HEK293T (cell line): ENCODE measurements around the gene AAR2.

Experiments
- CTCF ChIA-PET: fragments of 350-600 bp; formaldehyde crosslinking; extraction: SDS; loops from one replicate; lab custom pipeline; 2021; ENCODE audit warnings: antibody characterized with exemption, inconsistent platforms; lab: Yijun Ruan, JAX
- POLR2A ChIA-PET: fragments of 350-600 bp; formaldehyde crosslinking; extraction: SDS; loops from one replicate; lab custom pipeline; 2020; ENCODE audit warnings: antibody characterized with exemption, inconsistent platforms; lab: Yijun Ruan, JAX
- DNase-seq: peaks from one replicate; pipeline ENCODE4 v3.0.0; 2012; ENCODE audit warnings: mixed read lengths; ENCODE audit errors: extremely low spot score
- ARNT ChIP-seq: fragments of 450-650 bp; IDR thresholded peaks from 2 replicates; pipeline ENCODE4 v1.6.1; 2017; ENCODE audit warnings: mild to moderate bottlenecking
- BHLHE40 ChIP-seq: fragments of 450-650 bp; IDR thresholded peaks from 2 replicates; pipeline ENCODE4 v1.6.1; 2016; ENCODE audit warnings: mild to moderate bottlenecking, moderate library complexity, borderline replicate concordance
- CTBP1 ChIP-seq: fragments of 450-650 bp; IDR thresholded peaks from 2 replicates; pipeline ENCODE4 v1.6.1; 2016; ENCODE audit warnings: borderline replicate concordance
- ELF4 ChIP-seq: fragments of 450-650 bp; IDR thresholded peaks from 2 replicates; pipeline ENCODE4 v1.6.1; 2017; ENCODE audit warnings: antibody characterized with exemption
- FOXA1 ChIP-seq: fragments of 450-650 bp; IDR thresholded peaks from 2 replicates; pipeline ENCODE4 v1.6.1; 2016; ENCODE audit warnings: mild to moderate bottlenecking
- FOXK2 ChIP-seq: fragments of 450-650 bp; IDR thresholded peaks from 2 replicates; pipeline ENCODE4 v1.6.1; 2016; ENCODE audit warnings: mild to moderate bottlenecking
- FOXM1 ChIP-seq: fragments of 450-650 bp; IDR thresholded peaks from 2 replicates; pipeline ENCODE4 v1.6.1; 2017; ENCODE audit warnings: mild to moderate bottlenecking, borderline replicate concordance
- HDGF ChIP-seq: fragments of 450-650 bp; IDR thresholded peaks from 2 replicates; pipeline ENCODE4 v1.6.1; 2017; ENCODE audit warnings: antibody characterized with exemption, borderline replicate concordance
- L3MBTL2 ChIP-seq: fragments of 450-650 bp; conservative IDR thresholded peaks from 2 replicates; pipeline ENCODE4 v1.6.1; 2016; ENCODE audit warnings: mild to moderate bottlenecking
- LEF1 ChIP-seq: fragments of 450-650 bp; IDR thresholded peaks from 2 replicates; pipeline ENCODE4 v1.6.1; 2017; ENCODE audit warnings: mild to moderate bottlenecking, borderline replicate concordance
- NFRKB ChIP-seq: fragments of 450-650 bp; IDR thresholded peaks from 2 replicates; pipeline ENCODE4 v1.6.1; 2016; ENCODE audit warnings: mild to moderate bottlenecking, moderate library complexity
- PKNOX1 ChIP-seq: fragments of 450-650 bp; IDR thresholded peaks from 2 replicates; pipeline ENCODE4 v1.6.1; 2016
- SP1 ChIP-seq: fragments of 450-650 bp; IDR thresholded peaks from 2 replicates; pipeline ENCODE4 v1.6.1; 2017
- SUZ12 ChIP-seq: fragments of 450-650 bp; IDR thresholded peaks from 2 replicates; pipeline ENCODE4 v1.6.1; 2016; ENCODE audit warnings: mild to moderate bottlenecking
- TARDBP ChIP-seq: fragments of 450-650 bp; IDR thresholded peaks from 2 replicates; pipeline ENCODE4 v1.6.1; 2016
- ZNF384 ChIP-seq: fragments of 450-650 bp; IDR thresholded peaks from 2 replicates; pipeline ENCODE4 v1.6.1; 2016

The AAR2 gene

GRCh38 chr20:36298795-36299339, 62.6 kb downstream of the AAR2 start:
- TF ChIP-seq HDGF (no peak), ELF4 (no peak)
- POLR2A ChIA-PET: no interaction called here
- CTCF ChIA-PET: no interaction called here
- no peak for DNase-seq

- DNase-seq: no peak
- ChIA-PET CTCF (no interaction called here), POLR2A (no interaction called here)
- TF ChIP-seq ELF4 (no peak), ZNF384 (no peak), TARDBP (no peak)
Measured at GRCh38 chr20:36299459-36299858, 63.2 kb downstream of the AAR2 start.

- no peak for TF ChIP-seq TARDBP
- TF ChIP-seq FOXM1: no peak
- no peak for TF ChIP-seq ELF4
- no peak for TF ChIP-seq ZNF384
- no peak for TF ChIP-seq SP1
- TF ChIP-seq FOXA1: no peak
- no peak for TF ChIP-seq HDGF
- no peak for TF ChIP-seq NFRKB
- TF ChIP-seq L3MBTL2: no peak
- TF ChIP-seq SUZ12: no peak
- TF ChIP-seq FOXK2: no peak
- TF ChIP-seq BHLHE40: no peak
- POLR2A ChIA-PET: no interaction called here
- peak; percentile 1 for DNase-seq
Measured at GRCh38 chr20:36301359-36302119, 65.3 kb downstream of the AAR2 start.

GRCh38 chr20:36303020-36303595, 66.8 kb downstream of the AAR2 start:
- TF ChIP-seq SP1 (no peak), ELF4 (no peak), PKNOX1 (no peak), SUZ12 (no peak), LEF1 (no peak), FOXA1 (no peak), ARNT (no peak), HDGF (no peak), ZNF384 (no peak), CTBP1 (no peak), BHLHE40 (no peak)
- peak; percentile 3 for DNase-seq
- ChIA-PET CTCF (no interaction called here), POLR2A (no interaction called here)

More at GRCh38 chr20:36301359-36302119, 65.3 kb downstream of the AAR2 start:
- CTCF ChIA-PET: no interaction called here

- ChIA-PET POLR2A (no interaction called here), CTCF (no interaction called here)
- DNase-seq: no peak
Measured at GRCh38 chr20:36303831-36304230, 67.6 kb downstream of the AAR2 start.

GRCh38 chr20:36304786-36305495, 68.7 kb downstream of the AAR2 start:
- ChIA-PET CTCF (no interaction called here), POLR2A (no interaction called here)
- no peak for TF ChIP-seq SUZ12
- no peak for TF ChIP-seq HDGF
- TF ChIP-seq FOXM1: no peak
- no peak for TF ChIP-seq TARDBP
- TF ChIP-seq L3MBTL2: no peak
- TF ChIP-seq SP1: no peak
- no peak for TF ChIP-seq ELF4
- TF ChIP-seq FOXA1: no peak
- TF ChIP-seq ZNF384: no peak
- no peak for TF ChIP-seq LEF1
- TF ChIP-seq CTBP1: no peak
- TF ChIP-seq FOXK2: no peak
- no peak for TF ChIP-seq BHLHE40
- no peak for TF ChIP-seq ARNT
- TF ChIP-seq NFRKB: no peak
- no peak for DNase-seq

More at GRCh38 chr20:36303831-36304230, 67.6 kb downstream of the AAR2 start:
- TF ChIP-seq LEF1: no peak
- no peak for TF ChIP-seq NFRKB
- no peak for TF ChIP-seq FOXA1
- no peak for TF ChIP-seq SP1
- no peak for TF ChIP-seq FOXK2
- TF ChIP-seq HDGF: no peak
- TF ChIP-seq CTBP1: no peak
- TF ChIP-seq L3MBTL2: no peak
- TF ChIP-seq SUZ12: no peak
- no peak for TF ChIP-seq ELF4
- TF ChIP-seq ARNT: no peak
- TF ChIP-seq ZNF384: no peak
- TF ChIP-seq PKNOX1: no peak
- TF ChIP-seq BHLHE40: no peak
- TF ChIP-seq FOXM1: no peak
- TF ChIP-seq TARDBP: no peak
